Activated naive CD8-positive, alpha-beta T cell treated with anti-CD3 and anti-CD28 coated beads, Interleukin-2, amount 10 ng/mL, durations not matched to agents 7 days and 5 days (primary cell): ENCODE data around the gene FAM117B. TPM values are rescaled to one million over a fixed set of nuclear protein-coding genes. Genes with fewer than 3 reads are reported as not detected.
"Not testable (repeated sequence)": the region's sequence is repeated elsewhere in the genome, so short reads cannot be mapped to it uniquely, and the experiment has no call there.

Experiments used
- ATAC-seq: fragments of 150-1000 bp; cut with Tn5 transposase; one replicate; pipeline ENCODE4 v1.10.0; 2021; ENCODE audit warnings: low read depth, moderate library complexity
- POLR2A ChIA-PET: fragments of 350-600 bp; sonication (Branson Sonifier 250); formaldehyde crosslinking; loops from one replicate; lab custom pipeline; 2021; ENCODE audit warnings: antibody characterized with exemption; lab: Charles Lee
- DNase-seq: peaks from one replicate; pipeline ENCODE4 v3.0.0; 2021
- H3K27ac Mint-ChIP-seq: one replicate; pipeline ENCODE4 v1.8.0; 2022; ENCODE audit warnings: mild to moderate bottlenecking, mixed read lengths
- H3K27me3 Mint-ChIP-seq: one replicate; pipeline ENCODE4 v1.8.0; 2022; ENCODE audit warnings: mild to moderate bottlenecking, moderate library complexity, mixed read lengths
- H3K36me3 Mint-ChIP-seq: one replicate; pipeline ENCODE4 v1.8.0; 2021; ENCODE audit warnings: mild to moderate bottlenecking, mixed read lengths
- H3K4me1 Mint-ChIP-seq: one replicate; pipeline ENCODE4 v1.8.0; 2021; ENCODE audit warnings: mixed read lengths
- H3K4me3 Mint-ChIP-seq: one replicate; pipeline ENCODE4 v1.8.0; 2022; ENCODE audit warnings: mild to moderate bottlenecking, moderate library complexity, mixed read lengths
- H3K9me3 Mint-ChIP-seq: one replicate; pipeline ENCODE4 v1.8.0; 2021; ENCODE audit warnings: mixed read lengths
- total RNA-seq, 2 experiments: library from RNA; stranded (reverse); gene quantifications; one replicate each; pipeline ENCODE4 v1.2.3, GENCODE V29; 2021

Gene FAM117B
- total RNA-seq, 2 experiments from 2014 or later = 22.1 to 23.1 TPM

GRCh38 chr2:202652119-202652518, 17.4 kb downstream of the FAM117B start:
- ATAC-seq = no peak
- Mint-ChIP-seq H3K27ac (no peak overlapping the region), H3K27me3 (no peaks in the 10 kb centered on the region), H3K9me3 (no peaks in the 10 kb centered on the region), H3K4me1 (peaks cover 46% of the 10 kb centered on the region), H3K4me3 (no peak overlapping the region), H3K36me3 (peaks cover 4% of the 10 kb centered on the region)
- POLR2A ChIA-PET = no interaction called here
- no peak for DNase-seq

GRCh38 chr2:202653890-202654289, 19.1 kb downstream of the FAM117B start:
- Mint-ChIP-seq H3K27me3 (no peaks in the 10 kb centered on the region), H3K36me3 (peaks cover 6% of the 10 kb centered on the region), H3K27ac (peak overlapping the region; percentile 66), H3K4me3 (peak overlapping the region; percentile 46), H3K9me3 (no peaks in the 10 kb centered on the region), H3K4me1 (peaks cover 52% of the 10 kb centered on the region)
- POLR2A ChIA-PET = no interaction called here
- DNase-seq (no peak), ATAC-seq (no peak)

GRCh38 chr2:202657876-202658275, 23.1 kb downstream of the FAM117B start:
- Mint-ChIP-seq H3K27ac (peak overlapping the region; percentile 39), H3K4me1 (peaks cover 57% of the 10 kb centered on the region), H3K4me3 (no peak overlapping the region), H3K36me3 (peaks cover 12% of the 10 kb centered on the region), H3K27me3 (no peaks in the 10 kb centered on the region), H3K9me3 (peaks cover 2% of the 10 kb centered on the region)
- POLR2A ChIA-PET = interaction anchor here (1.1 to 2.2 kb wide), 2 partner anchors 20 to 22 kb away, joined by 4 to 13 read pairs; no protein-coding TSS in a partner anchor
- ATAC-seq = no peak
- DNase-seq = no peak

GRCh38 chr2:202660796-202661195, 26.0 kb downstream of the FAM117B start:
- no peak for DNase-seq
- peaks cover 53% of the 10 kb centered on the region for H3K4me1 Mint-ChIP-seq
- peaks cover 2% of the 10 kb centered on the region for H3K9me3 Mint-ChIP-seq
- peaks cover 13% of the 10 kb centered on the region for H3K36me3 Mint-ChIP-seq
- no peak for ATAC-seq
- POLR2A ChIA-PET = interaction anchor here (1.4 kb wide), 1 partner anchor 26 kb away, joined by 4 read pairs; the partner anchor contains the start of gene FAM117B
- H3K27me3 Mint-ChIP-seq = no peaks in the 10 kb centered on the region
- H3K27ac Mint-ChIP-seq = no peak overlapping the region
- H3K4me3 Mint-ChIP-seq = no peak overlapping the region

GRCh38 chr2:202669841-202670240, 35.1 kb downstream of the FAM117B start:
- H3K27ac Mint-ChIP-seq = peak overlapping the region; percentile 89
- no peak for DNase-seq

GRCh38 chr2:202671317-202672035, 36.7 kb downstream of the FAM117B start:
- peaks cover 60% of the 10 kb centered on the region for H3K4me1 Mint-ChIP-seq
- no peaks in the 10 kb centered on the region for H3K27me3 Mint-ChIP-seq
- POLR2A ChIA-PET = interaction anchor here (2.1 to 3.1 kb wide), 2 partner anchors 24 to 35 kb away, joined by 5 to 42 read pairs; partner anchors contain the start of gene FAM117B
- DNase-seq (no peak), ATAC-seq (no peak)
- H3K9me3 Mint-ChIP-seq = peaks cover 8% of the 10 kb centered on the region
- H3K27ac Mint-ChIP-seq = no peak overlapping the region
- no peak overlapping the region for H3K4me3 Mint-ChIP-seq
- peaks cover 21% of the 10 kb centered on the region for H3K36me3 Mint-ChIP-seq

More at GRCh38 chr2:202669841-202670240, 35.1 kb downstream of the FAM117B start:
- Mint-ChIP-seq H3K27me3 (no peaks in the 10 kb centered on the region), H3K4me1 (peaks cover 70% of the 10 kb centered on the region), H3K36me3 (peaks cover 20% of the 10 kb centered on the region), H3K9me3 (peaks cover 6% of the 10 kb centered on the region), H3K4me3 (peak overlapping the region; percentile 86)
- peak; percentile 55 for ATAC-seq
- POLR2A ChIA-PET = interaction anchor here (0.6 to 3.1 kb wide), 4 partner anchors 27 to 81 kb away, joined by 3 to 42 read pairs (median 4); partner anchors contain the start of gene FAM117B

- POLR2A ChIA-PET, ATAC-seq, DNase-seq, H3K27ac Mint-ChIP-seq, H3K27me3 Mint-ChIP-seq, H3K4me3 Mint-ChIP-seq: not testable (repeated sequence)
- Mint-ChIP-seq H3K4me1 (peaks cover 46% of the 10 kb centered on the region), H3K9me3 (peaks cover 13% of the 10 kb centered on the region), H3K36me3 (peaks cover 35% of the 10 kb centered on the region)
Measured at GRCh38 chr2:202675097-202675496, 40.3 kb downstream of the FAM117B start.

- Mint-ChIP-seq H3K27me3 (no peaks in the 10 kb centered on the region), H3K36me3 (peaks cover 40% of the 10 kb centered on the region), H3K27ac (no peak overlapping the region), H3K9me3 (peaks cover 13% of the 10 kb centered on the region), H3K4me3 (no peak overlapping the region), H3K4me1 (peaks cover 14% of the 10 kb centered on the region)
- POLR2A ChIA-PET = no interaction called here
- DNase-seq = no peak
- ATAC-seq = no peak
Measured at GRCh38 chr2:202679980-202680379, 45.2 kb downstream of the FAM117B start.

GRCh38 chr2:202680512-202680911, 45.7 kb downstream of the FAM117B start:
- H3K4me1 Mint-ChIP-seq = peaks cover 12% of the 10 kb centered on the region
- H3K9me3 Mint-ChIP-seq = peaks cover 11% of the 10 kb centered on the region
- POLR2A ChIA-PET = no interaction called here
- no peak overlapping the region for H3K27ac Mint-ChIP-seq
- H3K27me3 Mint-ChIP-seq = no peaks in the 10 kb centered on the region
- DNase-seq = no peak
- H3K36me3 Mint-ChIP-seq = peaks cover 38% of the 10 kb centered on the region
- no peak overlapping the region for H3K4me3 Mint-ChIP-seq
- ATAC-seq = no peak

GRCh38 chr2:202681688-202682205, 47.0 kb downstream of the FAM117B start:
- DNase-seq (no peak), ATAC-seq (no peak)
- Mint-ChIP-seq H3K27me3 (no peaks in the 10 kb centered on the region), H3K36me3 (peaks cover 35% of the 10 kb centered on the region), H3K4me1 (peaks cover 9% of the 10 kb centered on the region), H3K9me3 (peaks cover 11% of the 10 kb centered on the region), H3K27ac (peak overlapping the region; percentile 62), H3K4me3 (no peak overlapping the region)
- POLR2A ChIA-PET = no interaction called here

- ATAC-seq (no peak), DNase-seq (no peak)
- H3K4me1 Mint-ChIP-seq = peaks cover 9% of the 10 kb centered on the region
- peak overlapping the region; percentile 62 for H3K27ac Mint-ChIP-seq
- POLR2A ChIA-PET = no interaction called here
- H3K4me3 Mint-ChIP-seq = no peak overlapping the region
- peaks cover 11% of the 10 kb centered on the region for H3K9me3 Mint-ChIP-seq
- H3K27me3 Mint-ChIP-seq = no peaks in the 10 kb centered on the region
- peaks cover 33% of the 10 kb centered on the region for H3K36me3 Mint-ChIP-seq
Measured at GRCh38 chr2:202682274-202682673, 47.5 kb downstream of the FAM117B start.

GRCh38 chr2:202687276-202687675, 52.5 kb downstream of the FAM117B start:
- Mint-ChIP-seq H3K36me3 (peaks cover 3% of the 10 kb centered on the region), H3K4me1 (peaks cover 13% of the 10 kb centered on the region), H3K9me3 (no peaks in the 10 kb centered on the region), H3K4me3 (no peak overlapping the region), H3K27me3 (no peaks in the 10 kb centered on the region), H3K27ac (no peak overlapping the region)
- POLR2A ChIA-PET = no interaction called here
- ATAC-seq (no peak), DNase-seq (no peak)

GRCh38 chr2:202689459-202689858, 54.7 kb downstream of the FAM117B start:
- no peak for ATAC-seq
- no peak overlapping the region for H3K27ac Mint-ChIP-seq
- DNase-seq = no peak
- H3K36me3 Mint-ChIP-seq = no peaks in the 10 kb centered on the region
- H3K9me3 Mint-ChIP-seq = no peaks in the 10 kb centered on the region
- POLR2A ChIA-PET = interaction anchor here (0.8 to 1.4 kb wide), 2 partner anchors 45 to 55 kb away, joined by 3 read pairs; partner anchors contain the start of gene FAM117B
- H3K4me1 Mint-ChIP-seq = peaks cover 17% of the 10 kb centered on the region
- H3K27me3 Mint-ChIP-seq = no peaks in the 10 kb centered on the region
- H3K4me3 Mint-ChIP-seq = no peak overlapping the region
